GM12878 (cell line): Measurements from ENCODE around the gene CRB1. TPM values are rescaled to one million over a fixed set of nuclear protein-coding genes. Genes with fewer than 3 reads are reported as not detected.

Source experiments
- ATAC-seq: fragments of 200-7000 bp; cut with Tn5 transposase; 3 replicates; pipeline ENCODE4 v1.9.1; 2020; ENCODE audit warnings: mild to moderate bottlenecking, moderate library complexity
- BruUV-seq: library from RNA; stranded (reverse); fragments of 400-500 nt; replicated peaks from 2 replicates; lab custom pipeline; 2021; lab: Mats Ljungman, UMichigan
- CTCF ChIA-PET: fragments of 300-600 bp; sonication (Branson Sonifier 250); formaldehyde crosslinking; extraction: SDS; loops from one replicate; lab custom pipeline; 2021; ENCODE audit warnings: inconsistent platforms; lab: Yijun Ruan, JAX
- POLR2A ChIA-PET: fragments of 350-600 bp; formaldehyde crosslinking; extraction: SDS; loops from one replicate; lab custom pipeline; 2021; ENCODE audit warnings: inconsistent platforms; lab: Charles Lee
- RAD21 ChIA-PET: fragments of 300-600 bp; sonication (Branson Sonifier 250); formaldehyde crosslinking; loops from one replicate; lab custom pipeline; 2023; ENCODE audit warnings: antibody characterized with exemption; ENCODE audit not compliant: unreplicated experiment; lab: Charles Lee
- SMC1A ChIA-PET: fragments of 300-600 bp; sonication (Branson Sonifier 250); formaldehyde crosslinking; loops from one replicate; lab custom pipeline; 2023; ENCODE audit not compliant: unreplicated experiment, uncharacterized antibody; lab: Charles Lee
- DNase-seq: peaks from one replicate; pipeline ENCODE4 v3.0.0-alpha.2; 2011; ENCODE audit warnings: low read depth, low spot score
- FAIRE-seq: peaks from 3 replicates; lab custom pipeline; 2011; peaks lifted over from hg19 to GRCh38; lab: Jason Lieb, UNC
- H2AFZ ChIP-seq: 2 replicates; pipeline ENCODE4 v1.6.0; 2011; ENCODE audit warnings: low read depth, low read length, control low read depth; ENCODE audit not compliant: control insufficient read depth
- H3K27ac ChIP-seq: 2 replicates; pipeline ENCODE4 v1.5.1; 2011; ENCODE audit warnings: control low read depth; ENCODE audit not compliant: control insufficient read depth, insufficient read depth
- H3K27me3 ChIP-seq, 2 experiments: replicated peaks in 1 of 2; 2 replicates each; pipeline versions ENCODE4 v1.6.0 to v1.6.1; 2011; ENCODE audit warnings: low read length in 1 of 2; ENCODE audit not compliant: control insufficient read depth in 2 of 2, insufficient read depth in 2 of 2
- H3K36me3 ChIP-seq, 2 experiments: 2 replicates each; pipeline ENCODE4 v1.5.1; 2011; ENCODE audit warnings: low read length in 1 of 2; ENCODE audit not compliant: control insufficient read depth in 2 of 2, insufficient read depth in 2 of 2
- H3K4me1 ChIP-seq: 2 replicates; pipeline ENCODE4 v1.6.1; 2011; ENCODE audit warnings: mild to moderate bottlenecking, low read length, moderate library complexity, mixed read lengths; ENCODE audit not compliant: control insufficient read depth, insufficient read depth
- H3K4me2 ChIP-seq: 2 replicates; pipeline ENCODE4 v1.6.0; 2011; ENCODE audit warnings: control low read depth; ENCODE audit not compliant: control insufficient read depth, insufficient read depth
- H3K4me3 ChIP-seq: fragments of 200-600 bp; sonication (generic); 2 replicates; pipeline ENCODE4 v1.5.1; 2016
- H3K79me2 ChIP-seq: 2 replicates; pipeline ENCODE4 v1.6.0; 2011; ENCODE audit warnings: low read length; ENCODE audit not compliant: control insufficient read depth, insufficient read depth
- H3K9ac ChIP-seq: 2 replicates; pipeline ENCODE4 v1.8.0; 2011; ENCODE audit warnings: low read length, control low read depth, mixed read lengths; ENCODE audit not compliant: control insufficient read depth, insufficient read depth
- H3K9me3 ChIP-seq: replicated peaks from 3 replicates; pipeline ENCODE4 v1.5.1; 2011; ENCODE audit warnings: mild to moderate bottlenecking, low read length; ENCODE audit not compliant: control insufficient read depth, insufficient read depth
- H4K20me1 ChIP-seq: 2 replicates; pipeline ENCODE4 v1.6.0; 2011; ENCODE audit not compliant: control insufficient read depth, insufficient read depth
- ATF3 ChIP-seq: IDR thresholded peaks from 2 replicates; pipeline ENCODE4 v1.6.1; 2011; ENCODE audit warnings: low read depth, mild to moderate bottlenecking, low read length, moderate library complexity, borderline replicate concordance; ENCODE audit errors: extremely low read depth
- NFXL1 ChIP-seq: fragments of 450-650 bp; IDR thresholded peaks from 2 replicates; pipeline ENCODE4 v1.6.1; 2017; ENCODE audit warnings: antibody characterized with exemption, mild to moderate bottlenecking, borderline replicate concordance
- PAX5 ChIP-seq: IDR thresholded peaks from 2 replicates; pipeline ENCODE4 v1.6.1; 2011; ENCODE audit warnings: low read depth, low read length, borderline replicate concordance
- TCF7 ChIP-seq: IDR thresholded peaks from 2 replicates; pipeline ENCODE4 v1.6.1; 2014; ENCODE audit warnings: antibody characterized with exemption, borderline replicate concordance
- WGBS: methylation state at CpG from one replicate; pipeline ENCODE4 v1.1.6; 2016; ENCODE audit warnings: low lambda C conversion rate; ENCODE audit not compliant: insufficient replicate concordance, insufficient coverage; ENCODE audit errors: missing lambda C conversion rate; 5-methylcytosine and 5-hydroxymethylcytosine counted together
- in situ Hi-C: fragments of 300-500 bp; cut with MboI; formaldehyde crosslinking; loops from 9 replicates; pipeline ENCODE4 v1.14.3; 2018; ENCODE audit warnings: mixed read lengths
- intact Hi-C: fragments of 100-400 bp; cut with micrococcal nuclease; formaldehyde crosslinking; loops from one replicate; pipeline ENCODE4 v1.14.2; 2022; ENCODE audit not compliant: unreplicated experiment
- polyA plus RNA-seq, 11 experiments: library from polyadenylated mRNA; depleted of rRNA in 4 of 11; unstranded in 6 of 11; stranded (reverse) in 5 of 11; fragments of >200 nt; fragmentation: Nextera tagmentation in 4 of 11; fragmentation: Illumina TruSeq in 1 of 11; extraction: Ambion mirVana in 4 of 11; extraction: Trizol in 1 of 11; gene quantifications; 1 replicate in 1 of 11; 2 replicates in 10 of 11; pipeline versions ENCODE4 v1.2.1 to v1.2.3, GENCODE V29; 2011 to 2016; ENCODE audit warnings: inconsistent platforms in 2 of 11, missing spikeins in 2 of 11, low read depth in 1 of 11
- total RNA-seq, 4 experiments: library from RNA; depleted of rRNA in 3 of 4; stranded (reverse); fragments of >200 nt in 3 of 4; fragmentation: Illumina TruSeq in 1 of 4; extraction: Trizol in 1 of 4; gene quantifications; 2 replicates each; pipeline versions ENCODE4 v1.2.1 to v1.2.3, GENCODE V29; 2013 to 2021

Gene CRB1
- total and polyA plus RNA-seq, 10 of the 15 experiments (the other 5 are each of a cell fraction or from before 2014, with no cell fraction given) = 0.06 to 0.10 (median 0.06) TPM; not detected in 7

- 0% methylated on average over 1 of the region's 1 CpG for WGBS
- no TSS peak for BruUV-seq
- RAD21 ChIA-PET = no interaction called here
- no peak for TF ChIP-seq PAX5
- no peaks in the 10 kb centered on the region for H3K9me3 ChIP-seq
- no peak overlapping the region for H3K9ac ChIP-seq
- in situ Hi-C loops = no loop called here
- no peak overlapping the region for H3K4me2 ChIP-seq
- POLR2A ChIA-PET = no interaction called here
- CTCF ChIA-PET = interaction anchor here (1.6 to 2.6 kb wide), 2 partner anchors 15 to 161 kb away, joined by 6 to 14 read pairs; no protein-coding TSS in a partner anchor
- no peak overlapping the region for H3K4me3 ChIP-seq
- ATAC-seq (no peak), DNase-seq (no peak), FAIRE-seq (no peak)
- no peaks in the 10 kb centered on the region for H3K79me2 ChIP-seq
- no peaks in the 10 kb centered on the region for H3K36me3 ChIP-seq
- no peak overlapping the region for H2AFZ ChIP-seq
- SMC1A ChIA-PET = no interaction called here
- intact Hi-C loops = no loop called here
- H3K27ac ChIP-seq = no peak overlapping the region
- no peaks in the 10 kb centered on the region for H3K4me1 ChIP-seq
- no peaks in the 10 kb centered on the region for H4K20me1 ChIP-seq
- no peaks in the 10 kb centered on the region for H3K27me3 ChIP-seq
These were observed 73.6 kb downstream of the CRB1 start for GRCh38 chr1:197341626-197342025.

- H3K9ac ChIP-seq = no peak overlapping the region
- intact Hi-C loops = no loop called here
- no TSS peak for BruUV-seq
- no peaks in the 10 kb centered on the region for H3K36me3 ChIP-seq
- no peak overlapping the region for H3K4me2 ChIP-seq
- no peaks in the 10 kb centered on the region for H3K27me3 ChIP-seq
- no peaks in the 10 kb centered on the region for H3K9me3 ChIP-seq
- FAIRE-seq = no peak
- in situ Hi-C loops = no loop called here
- no peaks in the 10 kb centered on the region for H3K79me2 ChIP-seq
- ChIA-PET SMC1A (no interaction called here), RAD21 (no interaction called here), POLR2A (no interaction called here), CTCF (interaction anchor here (1.6 to 2.6 kb wide), 2 partner anchors 15 to 162 kb away, joined by 6 to 14 read pairs; no protein-coding TSS in a partner anchor)
- no peak overlapping the region for H3K27ac ChIP-seq
- no peaks in the 10 kb centered on the region for H3K4me1 ChIP-seq
- H4K20me1 ChIP-seq = no peaks in the 10 kb centered on the region
- no peak overlapping the region for H3K4me3 ChIP-seq
- no peak for DNase-seq
- ATAC-seq = no peak
- TF ChIP-seq NFXL1 (no peak), ATF3 (no peak), TCF7 (no peak)
- no peak overlapping the region for H2AFZ ChIP-seq
- WGBS = 8% methylated on average over 3 of the region's 3 CpGs
These were observed 74.1 kb downstream of the CRB1 start for GRCh38 chr1:197342044-197342565.
